Cardiac muscle cell (in vitro differentiated cells and primary cell): Measurements from ENCODE around the gene PRICKLE1. TPM values are rescaled to one million over a fixed set of nuclear protein-coding genes. Genes with fewer than 3 reads are reported as not detected.

Source experiments
- DNase-seq, 2 donors: peaks; one replicate each; pipeline versions ENCODE4 v3.0.0 to v3.0.0-alpha.2; 2010 to 2017; ENCODE audit warnings: low read depth in 1 of 2, low spot score in 1 of 2
- H3K27ac ChIP-seq: fragments of 200-600 bp; sonication (generic); 2 replicates; pipeline ENCODE4 v1.5.1; 2016
- H3K27me3 ChIP-seq: fragments of 200-600 bp; sonication (generic); 2 replicates; pipeline ENCODE4 v1.6.0; 2016; ENCODE audit warnings: control low read depth
- H3K36me3 ChIP-seq: fragments of 200-600 bp; sonication (generic); 2 replicates; pipeline ENCODE4 v1.5.1; 2016; ENCODE audit warnings: control low read depth
- H3K4me1 ChIP-seq: fragments of 200-600 bp; sonication (generic); 2 replicates; pipeline ENCODE4 v1.8.1; 2017; ENCODE audit warnings: low read depth, mild to moderate bottlenecking, mixed run types
- H3K4me3 ChIP-seq: fragments of 200-600 bp; sonication (generic); 2 replicates; pipeline ENCODE4 v1.5.1; 2016; ENCODE audit warnings: mild to moderate bottlenecking
- H3K9me3 ChIP-seq: fragments of 200-600 bp; sonication (generic); 2 replicates; pipeline ENCODE4 v1.5.1; 2017; ENCODE audit warnings: low read depth, mild to moderate bottlenecking, control low read depth
- polyA plus RNA-seq: library from polyadenylated mRNA; unstranded; fragments of >200 nt; fragmentation: Nextera tagmentation; extraction: Ambion mirVana; gene quantifications from 2 replicates; pipeline ENCODE4 v1.2.1, GENCODE V29; 2016
- total RNA-seq: library from RNA; depleted of rRNA; stranded (reverse); fragments of >200 nt; gene quantifications from 2 replicates; pipeline ENCODE4 v1.2.3, GENCODE V29; 2016
- TF ChIP-seq, protein P1 (sequence below): IDR thresholded peaks from 2 replicates; pipeline ENCODE4 v1.5.1; 2012; ENCODE audit warnings: low read depth, mild to moderate bottlenecking, low read length

PRICKLE1 gene
- total and polyA plus RNA-seq, 2 experiments from 2014 or later, result 71.4 to 105 TPM

DNA sequence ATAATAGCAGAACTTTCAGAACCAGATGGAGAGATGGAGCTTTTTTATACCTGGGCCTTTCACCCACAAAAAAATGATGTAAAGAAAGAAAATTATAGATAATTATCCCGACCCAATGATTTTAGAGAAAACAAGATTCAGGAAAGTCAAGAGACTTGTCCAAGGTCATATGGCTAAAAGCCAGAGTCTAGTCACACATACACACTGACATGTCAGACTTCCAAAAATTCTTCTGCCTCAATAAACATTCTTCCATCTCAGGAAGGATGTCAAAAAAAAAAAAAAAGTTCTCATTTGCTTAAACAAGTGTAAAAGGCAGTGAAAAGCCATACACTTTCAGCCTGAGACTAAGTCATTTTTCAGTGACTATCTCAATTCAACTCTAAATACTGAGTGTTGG, 116.0 kb downstream of the PRICKLE1 start:
- Histone ChIP-seq H3K4me1 (peaks cover 46% of the 10 kb centered on the region), H3K36me3 (peaks cover 18% of the 10 kb centered on the region), H3K4me3 (no peak overlapping the region), H3K27ac (peak overlapping the region; percentile 87), H3K27me3 (no peaks in the 10 kb centered on the region), H3K9me3 (no peaks in the 10 kb centered on the region)
- TF ChIP-seq, protein P1, sequence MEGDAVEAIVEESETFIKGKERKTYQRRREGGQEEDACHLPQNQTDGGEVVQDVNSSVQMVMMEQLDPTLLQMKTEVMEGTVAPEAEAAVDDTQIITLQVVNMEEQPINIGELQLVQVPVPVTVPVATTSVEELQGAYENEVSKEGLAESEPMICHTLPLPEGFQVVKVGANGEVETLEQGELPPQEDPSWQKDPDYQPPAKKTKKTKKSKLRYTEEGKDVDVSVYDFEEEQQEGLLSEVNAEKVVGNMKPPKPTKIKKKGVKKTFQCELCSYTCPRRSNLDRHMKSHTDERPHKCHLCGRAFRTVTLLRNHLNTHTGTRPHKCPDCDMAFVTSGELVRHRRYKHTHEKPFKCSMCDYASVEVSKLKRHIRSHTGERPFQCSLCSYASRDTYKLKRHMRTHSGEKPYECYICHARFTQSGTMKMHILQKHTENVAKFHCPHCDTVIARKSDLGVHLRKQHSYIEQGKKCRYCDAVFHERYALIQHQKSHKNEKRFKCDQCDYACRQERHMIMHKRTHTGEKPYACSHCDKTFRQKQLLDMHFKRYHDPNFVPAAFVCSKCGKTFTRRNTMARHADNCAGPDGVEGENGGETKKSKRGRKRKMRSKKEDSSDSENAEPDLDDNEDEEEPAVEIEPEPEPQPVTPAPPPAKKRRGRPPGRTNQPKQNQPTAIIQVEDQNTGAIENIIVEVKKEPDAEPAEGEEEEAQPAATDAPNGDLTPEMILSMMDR, result no peak
- DNase-seq, result no peak

GRCh38 chr12:42473130-42473529, 116.4 kb downstream of the PRICKLE1 start:
- Histone ChIP-seq H3K4me1 (peaks cover 42% of the 10 kb centered on the region), H3K27ac (peak overlapping the region; percentile 87)

GRCh38 chr12:42472376-42472775, 117.2 kb downstream of the PRICKLE1 start:
- Histone ChIP-seq H3K4me1 (peaks cover 42% of the 10 kb centered on the region), H3K4me3 (peak overlapping the region; percentile 4), H3K27me3 (no peaks in the 10 kb centered on the region), H3K9me3 (no peaks in the 10 kb centered on the region), H3K27ac (peak overlapping the region; percentile 87), H3K36me3 (peaks cover 26% of the 10 kb centered on the region)
- no peak for DNase-seq
- TF ChIP-seq, protein P1, result no peak

More at GRCh38 chr12:42473130-42473529, 116.4 kb downstream of the PRICKLE1 start:
- no peak overlapping the region for H3K4me3 ChIP-seq
- peaks cover 22% of the 10 kb centered on the region for H3K36me3 ChIP-seq
- peak in 1 of 2 donors; percentile 57 for DNase-seq
- TF ChIP-seq, protein P1, result no peak
- no peaks in the 10 kb centered on the region for H3K27me3 ChIP-seq
- H3K9me3 ChIP-seq, result no peaks in the 10 kb centered on the region

DNA sequence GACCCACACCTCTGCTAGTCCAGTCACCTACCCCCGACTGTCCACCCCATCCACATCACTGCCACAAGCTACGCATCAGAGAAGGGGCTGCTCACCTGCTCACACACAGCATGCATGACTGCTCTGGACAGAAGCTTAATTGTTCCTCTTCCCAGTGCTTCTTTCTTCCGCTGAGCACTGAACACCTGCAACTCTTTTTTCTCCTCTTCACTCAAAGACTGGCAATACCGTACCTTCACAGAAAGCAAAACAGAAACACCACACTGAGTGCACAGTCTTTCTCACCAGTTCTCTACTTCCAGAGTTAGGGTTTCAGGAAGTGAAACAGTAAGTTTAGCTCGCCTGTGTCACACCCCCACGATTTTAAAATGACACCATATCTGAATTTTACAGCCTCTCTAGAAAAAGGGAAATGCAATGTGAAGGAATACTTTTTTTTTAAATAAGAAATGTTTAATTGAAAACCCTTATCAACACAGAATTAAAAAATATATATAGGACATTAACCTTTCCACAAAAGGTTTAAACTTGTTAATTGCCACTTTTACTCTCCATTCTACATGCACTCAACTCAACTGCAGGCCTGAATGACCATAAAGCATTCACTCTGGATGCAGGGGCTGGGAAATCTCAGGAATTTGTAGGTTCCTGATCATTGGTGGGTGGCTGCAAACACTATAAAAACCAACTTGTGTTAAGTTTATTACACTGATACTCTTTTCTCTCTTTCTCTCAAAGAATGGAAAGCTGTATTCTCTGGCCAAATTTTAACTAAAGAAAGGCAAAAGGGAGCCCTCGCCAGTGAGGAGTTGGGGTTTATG, 120.0 kb downstream of the PRICKLE1 start:
- H3K27me3 ChIP-seq, result no peaks in the 10 kb centered on the region
- no peak for DNase-seq
- H3K4me3 ChIP-seq, result no peak overlapping the region
- no peaks in the 10 kb centered on the region for H3K9me3 ChIP-seq
- H3K36me3 ChIP-seq, result peaks cover 47% of the 10 kb centered on the region
- peaks cover 39% of the 10 kb centered on the region for H3K4me1 ChIP-seq
- TF ChIP-seq, protein P1, result no peak
- peak overlapping the region; percentile 68 for H3K27ac ChIP-seq

DNA sequence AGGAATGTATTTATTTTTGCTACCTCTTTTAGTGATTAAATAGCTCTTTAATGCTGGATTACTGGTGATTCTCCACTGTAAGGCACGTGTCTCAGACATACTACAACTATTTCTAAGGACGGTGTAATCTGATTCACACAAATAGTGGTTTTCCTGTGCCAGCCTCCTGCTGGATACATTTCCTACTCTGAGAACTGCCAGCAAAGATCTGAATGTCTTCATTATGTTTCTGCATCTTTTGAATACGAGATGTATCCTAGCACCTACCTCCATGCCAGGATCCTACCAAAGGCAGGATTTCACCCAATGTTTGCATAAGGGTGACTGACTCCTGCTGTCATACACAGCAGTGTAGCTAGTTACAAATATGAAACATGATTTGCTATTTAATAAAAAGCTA, 120.6 kb downstream of the PRICKLE1 start:
- peak overlapping the region; percentile 68 for H3K27ac ChIP-seq
- H3K4me3 ChIP-seq, result no peak overlapping the region
- no peaks in the 10 kb centered on the region for H3K27me3 ChIP-seq
- peak in 1 of 2 donors; percentile 14 for DNase-seq
- peaks cover 35% of the 10 kb centered on the region for H3K4me1 ChIP-seq
- TF ChIP-seq, protein P1, result no peak
- no peaks in the 10 kb centered on the region for H3K9me3 ChIP-seq
- peaks cover 54% of the 10 kb centered on the region for H3K36me3 ChIP-seq
